ENCODE results near the gene DDX31. TPM values are rescaled to one million over a fixed set of nuclear protein-coding genes. Genes with fewer than 3 reads are reported as not detected.

DDX31 gene
- total RNA-seq, 4 donors from 2014 or later = 16.9 to 24.1 (median 18.6) TPM

DNA sequence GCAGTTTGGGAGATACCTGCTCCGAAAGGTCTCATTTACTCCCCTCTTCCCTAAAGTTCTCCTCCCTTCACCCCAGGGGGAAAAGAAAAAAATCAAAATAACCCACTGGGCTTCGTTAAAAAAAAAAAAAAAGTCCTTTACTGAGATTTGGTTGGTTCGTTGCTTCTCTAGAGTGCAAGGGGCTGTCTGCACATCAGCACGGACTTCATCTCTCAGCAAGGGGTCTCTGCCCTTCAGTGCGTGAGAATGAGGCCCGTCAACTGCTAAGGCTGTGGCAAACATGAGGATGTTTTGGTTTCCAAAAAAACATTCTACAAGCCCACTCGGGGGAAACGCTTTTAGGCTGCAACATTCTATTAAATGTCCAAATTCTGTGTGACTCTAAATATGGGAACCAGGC lies 77.3 kb downstream of the DDX31 start:
- 79 to 84% methylated on average over 8 of the region's 8 CpGs for WGBS, 2 donors
- H3K4me3 ChIP-seq (ENCODE audit: low read depth, poor library complexity, severe bottlenecking) = no peak overlapping the region
- TF ChIP-seq, protein P1, sequence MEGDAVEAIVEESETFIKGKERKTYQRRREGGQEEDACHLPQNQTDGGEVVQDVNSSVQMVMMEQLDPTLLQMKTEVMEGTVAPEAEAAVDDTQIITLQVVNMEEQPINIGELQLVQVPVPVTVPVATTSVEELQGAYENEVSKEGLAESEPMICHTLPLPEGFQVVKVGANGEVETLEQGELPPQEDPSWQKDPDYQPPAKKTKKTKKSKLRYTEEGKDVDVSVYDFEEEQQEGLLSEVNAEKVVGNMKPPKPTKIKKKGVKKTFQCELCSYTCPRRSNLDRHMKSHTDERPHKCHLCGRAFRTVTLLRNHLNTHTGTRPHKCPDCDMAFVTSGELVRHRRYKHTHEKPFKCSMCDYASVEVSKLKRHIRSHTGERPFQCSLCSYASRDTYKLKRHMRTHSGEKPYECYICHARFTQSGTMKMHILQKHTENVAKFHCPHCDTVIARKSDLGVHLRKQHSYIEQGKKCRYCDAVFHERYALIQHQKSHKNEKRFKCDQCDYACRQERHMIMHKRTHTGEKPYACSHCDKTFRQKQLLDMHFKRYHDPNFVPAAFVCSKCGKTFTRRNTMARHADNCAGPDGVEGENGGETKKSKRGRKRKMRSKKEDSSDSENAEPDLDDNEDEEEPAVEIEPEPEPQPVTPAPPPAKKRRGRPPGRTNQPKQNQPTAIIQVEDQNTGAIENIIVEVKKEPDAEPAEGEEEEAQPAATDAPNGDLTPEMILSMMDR (IDR thresholded peaks at IDR 0.05) = no peak
- no peak for TF ChIP-seq POLR2A (IDR thresholded peaks at IDR 0.05)
- DNase-seq (ENCODE audit: low spot score in 2 of 2) = no peak
- intact Hi-C loops (cut with DNase I; ENCODE audit: low total_unique reads) = no loop called here

DNA sequence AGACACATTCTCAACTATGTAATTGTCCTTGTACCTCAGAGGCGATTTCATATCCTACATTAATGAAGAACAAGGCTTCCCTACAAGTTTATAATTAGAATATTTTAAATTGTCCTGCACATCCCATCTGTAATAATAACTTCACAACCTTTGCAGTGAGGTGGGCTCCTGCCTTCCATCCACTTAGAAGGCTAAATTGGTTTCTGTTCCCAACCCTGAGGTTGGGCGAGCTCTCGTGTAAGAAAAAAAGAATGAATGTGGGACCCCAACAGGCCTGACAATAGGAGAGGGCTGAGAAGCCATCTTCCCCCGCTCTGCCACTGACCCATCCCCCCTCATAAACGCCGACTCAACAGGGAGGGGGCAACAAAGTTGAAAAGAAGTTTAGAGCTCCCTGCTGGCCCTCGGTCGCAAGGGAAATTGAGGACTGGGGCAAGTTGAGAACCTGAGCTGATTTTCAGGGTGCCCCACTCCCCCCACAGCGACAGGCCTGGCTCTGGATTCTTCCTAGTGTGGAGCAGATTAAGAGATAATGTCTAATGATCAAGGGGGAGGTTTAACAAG lies 78.0 kb downstream of the DDX31 start:
- DNase-seq (ENCODE audit: low spot score in 2 of 2) = no peak
- WGBS, 2 donors = 62 to 66% methylated on average over 9 of the region's 9 CpGs
- intact Hi-C loops (cut with DNase I; ENCODE audit: low total_unique reads) = no loop called here
- no peak overlapping the region for H3K4me3 ChIP-seq (ENCODE audit: low read depth, poor library complexity, severe bottlenecking)
- TF ChIP-seq POLR2A (IDR thresholded peaks at IDR 0.05) = no peak
- TF ChIP-seq, protein P1 (IDR thresholded peaks at IDR 0.05) = no peak

DNA sequence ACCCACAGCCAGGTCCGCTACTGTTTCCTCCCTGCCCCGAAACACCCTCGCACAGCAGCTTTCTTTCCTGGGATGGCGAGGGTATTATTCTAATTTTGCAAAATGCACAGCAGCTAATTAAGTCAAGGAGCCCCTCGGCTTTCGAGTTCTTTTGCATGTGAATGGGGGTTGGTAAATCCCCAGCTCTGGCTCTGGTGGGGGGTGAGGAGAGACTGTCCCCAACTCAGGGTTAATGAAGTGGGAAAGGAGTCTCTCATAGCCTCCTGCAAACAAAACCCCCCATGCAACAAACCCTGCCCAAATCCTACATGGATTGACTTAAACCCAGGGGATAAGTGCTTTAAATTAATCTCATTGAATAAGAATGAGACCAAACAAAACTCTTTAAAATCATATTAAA lies 78.5 kb downstream of the DDX31 start:
- TF ChIP-seq POLR2A (IDR thresholded peaks at IDR 0.05) = no peak
- TF ChIP-seq, protein P1 (IDR thresholded peaks at IDR 0.05) = no peak
- DNase-seq (ENCODE audit: low spot score in 2 of 2) = no peak
- no peak overlapping the region for H3K4me3 ChIP-seq (ENCODE audit: low read depth, poor library complexity, severe bottlenecking)
- intact Hi-C loops (cut with DNase I; ENCODE audit: low total_unique reads) = no loop called here
- WGBS, 2 donors = 24 to 42% methylated on average over 5 to 6 of the region's 6 CpGs

DNA sequence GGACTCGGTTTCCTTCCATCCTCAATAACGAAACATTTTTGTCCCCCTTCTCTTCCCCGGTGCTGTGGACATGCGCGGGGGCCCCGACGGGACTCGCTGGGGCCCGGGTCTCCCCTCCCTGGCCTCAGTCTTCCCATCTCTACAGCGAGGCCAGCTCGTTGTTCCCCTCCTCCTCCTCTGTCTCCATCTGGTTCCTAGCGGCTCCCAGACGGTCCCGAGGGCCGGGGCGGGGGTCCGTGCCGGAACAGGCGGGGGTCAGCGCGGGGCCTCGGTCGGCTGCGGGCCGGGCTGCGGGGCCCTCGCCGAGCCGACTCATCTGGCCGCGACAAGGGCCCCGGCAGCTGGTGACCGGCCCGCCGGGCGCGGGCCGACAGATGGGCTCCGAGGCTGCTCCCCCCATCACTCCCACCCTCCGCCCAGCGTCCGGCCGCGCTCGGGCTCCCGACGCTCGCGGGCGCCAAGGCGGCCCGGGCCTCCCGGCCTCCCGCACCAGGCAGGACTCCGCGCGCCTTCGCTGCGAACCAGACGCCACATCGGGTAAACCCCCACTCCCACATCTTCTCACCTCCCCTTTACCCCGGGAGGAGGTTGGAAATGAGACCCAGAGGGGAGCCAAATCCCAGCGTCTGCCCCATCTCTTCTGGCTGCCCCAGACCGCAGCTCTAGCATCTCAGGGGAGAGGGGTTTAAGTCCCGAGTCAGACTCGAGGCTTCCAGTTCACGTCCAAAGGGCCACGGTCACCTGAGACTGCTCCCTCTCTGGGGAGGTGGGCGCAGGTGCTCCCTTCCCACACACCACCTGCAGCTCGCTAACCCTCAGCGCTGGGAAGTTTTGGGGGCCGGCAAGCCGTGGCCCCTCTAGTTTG lies 79.2 kb downstream of the DDX31 start:
- intact Hi-C loops (cut with DNase I; ENCODE audit: low total_unique reads) = no loop called here
- DNase-seq (ENCODE audit: low spot score in 2 of 2) = no peak
- H3K4me3 ChIP-seq (ENCODE audit: low read depth, poor library complexity, severe bottlenecking) = no peak overlapping the region
- no peak for TF ChIP-seq POLR2A (IDR thresholded peaks at IDR 0.05)
- TF ChIP-seq, protein P1 (IDR thresholded peaks at IDR 0.05) = no peak
- 4 to 5% methylated on average over 54 to 71 of the region's 73 CpGs for WGBS, 2 donors

DNA sequence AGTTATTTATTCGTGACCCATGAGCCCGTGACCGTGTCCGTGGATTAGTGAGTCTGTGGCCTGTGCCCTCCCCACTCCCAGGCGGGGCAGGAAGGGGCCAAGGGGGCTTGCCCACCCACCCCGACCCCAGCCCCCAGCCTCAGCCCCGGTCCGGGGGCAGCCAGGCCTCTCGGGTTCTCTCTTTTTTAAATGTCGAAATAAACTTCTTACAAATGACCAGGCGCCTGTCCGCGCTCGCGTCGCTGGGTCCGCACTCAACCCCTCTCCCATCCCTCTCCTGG lies 79.8 kb downstream of the DDX31 start:
- intact Hi-C loops (cut with DNase I; ENCODE audit: low total_unique reads) = no loop called here
- no peak for DNase-seq (ENCODE audit: low spot score in 2 of 2)
- TF ChIP-seq POLR2A (IDR thresholded peaks at IDR 0.05) = no peak
- TF ChIP-seq, protein P1 (IDR thresholded peaks at IDR 0.05) = no peak
- whole genome bisulfite sequencing, 2 donors = 7 to 12% methylated on average over 8 to 17 of the region's 17 CpGs
- H3K4me3 ChIP-seq (ENCODE audit: low read depth, poor library complexity, severe bottlenecking) = no peak overlapping the region

Data from lower leg skin (tissue), 4 donors.